ENCODE data around the gene AFF3.
"Not testable (repeated sequence)": the region's sequence is repeated elsewhere in the genome, so short reads cannot be mapped to it uniquely, and the experiment has no call there.

The AFF3 gene

DNA sequence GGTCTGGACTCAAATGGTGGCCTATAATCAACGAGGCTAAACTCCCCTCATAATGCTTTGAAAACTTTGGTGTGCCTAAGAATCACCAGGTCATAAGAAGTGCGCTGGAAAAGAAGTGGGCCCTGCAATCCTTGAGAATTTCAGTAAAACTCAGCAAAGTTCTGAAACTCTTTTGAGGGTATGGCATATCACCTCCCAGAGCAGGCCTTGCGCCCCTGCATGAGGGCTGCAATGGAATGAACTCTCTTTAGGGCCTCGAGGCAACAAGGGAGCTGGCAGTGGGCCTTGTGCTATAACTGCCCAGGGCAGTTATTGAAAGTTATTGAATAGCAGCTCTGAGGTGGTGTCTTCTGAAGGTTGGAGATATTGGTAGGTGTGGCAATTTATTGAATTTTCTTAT, 34.5 kb upstream of the AFF3 start:
- DNase-seq (ENCODE audit: low spot score) = no peak
- in situ Hi-C loops (cut with MboI; ENCODE audit: low sequenced_read_pairs, unreplicated experiment) = no loop called here
- TF ChIP-seq, protein P1, sequence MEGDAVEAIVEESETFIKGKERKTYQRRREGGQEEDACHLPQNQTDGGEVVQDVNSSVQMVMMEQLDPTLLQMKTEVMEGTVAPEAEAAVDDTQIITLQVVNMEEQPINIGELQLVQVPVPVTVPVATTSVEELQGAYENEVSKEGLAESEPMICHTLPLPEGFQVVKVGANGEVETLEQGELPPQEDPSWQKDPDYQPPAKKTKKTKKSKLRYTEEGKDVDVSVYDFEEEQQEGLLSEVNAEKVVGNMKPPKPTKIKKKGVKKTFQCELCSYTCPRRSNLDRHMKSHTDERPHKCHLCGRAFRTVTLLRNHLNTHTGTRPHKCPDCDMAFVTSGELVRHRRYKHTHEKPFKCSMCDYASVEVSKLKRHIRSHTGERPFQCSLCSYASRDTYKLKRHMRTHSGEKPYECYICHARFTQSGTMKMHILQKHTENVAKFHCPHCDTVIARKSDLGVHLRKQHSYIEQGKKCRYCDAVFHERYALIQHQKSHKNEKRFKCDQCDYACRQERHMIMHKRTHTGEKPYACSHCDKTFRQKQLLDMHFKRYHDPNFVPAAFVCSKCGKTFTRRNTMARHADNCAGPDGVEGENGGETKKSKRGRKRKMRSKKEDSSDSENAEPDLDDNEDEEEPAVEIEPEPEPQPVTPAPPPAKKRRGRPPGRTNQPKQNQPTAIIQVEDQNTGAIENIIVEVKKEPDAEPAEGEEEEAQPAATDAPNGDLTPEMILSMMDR (IDR thresholded peaks at IDR 0.05; ENCODE audit: borderline replicate concordance, control extremely low read depth, extremely low read depth, insufficient read depth, missing control alignments) = no peak

DNA sequence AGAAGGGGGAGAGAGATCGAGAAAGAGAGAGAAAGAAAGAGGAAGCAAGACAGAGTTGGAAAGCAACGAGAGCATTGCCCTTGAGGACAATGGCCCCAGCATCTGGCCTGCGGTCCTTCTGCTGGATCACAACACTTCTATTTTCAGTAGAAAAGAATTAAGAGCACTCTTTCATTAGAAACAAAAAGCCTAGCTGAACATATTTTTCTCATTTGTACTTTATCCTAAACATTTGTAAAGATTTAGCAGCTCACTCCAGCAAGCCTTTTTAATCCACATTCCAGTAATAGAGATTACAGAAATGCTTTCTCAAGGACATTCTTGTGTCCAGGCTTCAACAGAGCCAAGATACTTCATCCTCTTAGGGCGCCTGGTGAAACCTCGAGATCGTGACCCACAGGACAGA, 31.6 kb upstream of the AFF3 start:
- TF ChIP-seq, protein P1 (IDR thresholded peaks at IDR 0.05; ENCODE audit: borderline replicate concordance, control extremely low read depth, extremely low read depth, insufficient read depth, missing control alignments) = no peak
- no peak for DNase-seq (ENCODE audit: low spot score)
- in situ Hi-C loops (cut with MboI; ENCODE audit: low sequenced_read_pairs, unreplicated experiment) = no loop called here

DNA sequence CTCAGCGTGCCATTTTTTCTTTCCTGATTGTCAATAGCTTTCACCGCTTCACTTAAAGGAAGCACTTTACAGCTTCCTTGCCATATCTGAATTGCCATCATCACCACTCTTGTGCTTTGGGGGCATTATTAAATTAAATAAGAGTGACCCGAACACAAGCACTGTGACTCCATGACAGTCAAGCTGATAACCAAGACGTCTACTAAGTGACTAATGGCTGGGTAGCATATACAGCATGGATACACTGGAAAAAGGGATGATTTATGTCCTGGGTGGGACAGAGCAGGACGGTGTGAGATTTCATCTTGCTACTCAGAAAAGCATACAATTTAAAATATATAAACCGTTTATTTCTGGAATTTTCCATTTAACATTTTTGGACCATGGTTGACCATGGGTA, 24.3 kb upstream of the AFF3 start:
- in situ Hi-C loops (cut with MboI; ENCODE audit: low sequenced_read_pairs, unreplicated experiment) = no loop called here
- TF ChIP-seq, protein P1 (IDR thresholded peaks at IDR 0.05; ENCODE audit: borderline replicate concordance, control extremely low read depth, extremely low read depth, insufficient read depth, missing control alignments) = no peak
- no peak for DNase-seq (ENCODE audit: low spot score)

DNA sequence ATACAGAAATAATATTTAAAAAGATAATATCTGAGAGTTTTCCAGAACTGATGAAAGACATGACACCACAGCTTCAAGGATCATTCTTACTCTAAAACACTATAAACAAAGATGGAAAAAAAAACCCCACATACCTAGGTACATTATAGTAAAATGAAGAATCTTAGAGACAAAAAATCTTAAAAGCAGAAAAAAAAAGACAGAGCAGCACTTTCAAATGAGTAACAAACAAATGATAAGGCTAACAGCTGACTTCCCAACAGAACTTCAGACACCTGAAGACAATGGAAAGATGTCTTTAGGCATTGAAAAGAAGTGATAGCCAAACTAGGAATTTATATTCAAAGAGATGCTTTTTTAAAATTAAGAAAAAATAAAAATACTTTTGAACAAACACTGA, 21.2 kb upstream of the AFF3 start:
- DNase-seq (ENCODE audit: low spot score) = no peak
- TF ChIP-seq, protein P1 (IDR thresholded peaks at IDR 0.05; ENCODE audit: borderline replicate concordance, control extremely low read depth, extremely low read depth, insufficient read depth, missing control alignments) = no peak
- in situ Hi-C loops (cut with MboI; ENCODE audit: low sequenced_read_pairs, unreplicated experiment) = no loop called here

DNA sequence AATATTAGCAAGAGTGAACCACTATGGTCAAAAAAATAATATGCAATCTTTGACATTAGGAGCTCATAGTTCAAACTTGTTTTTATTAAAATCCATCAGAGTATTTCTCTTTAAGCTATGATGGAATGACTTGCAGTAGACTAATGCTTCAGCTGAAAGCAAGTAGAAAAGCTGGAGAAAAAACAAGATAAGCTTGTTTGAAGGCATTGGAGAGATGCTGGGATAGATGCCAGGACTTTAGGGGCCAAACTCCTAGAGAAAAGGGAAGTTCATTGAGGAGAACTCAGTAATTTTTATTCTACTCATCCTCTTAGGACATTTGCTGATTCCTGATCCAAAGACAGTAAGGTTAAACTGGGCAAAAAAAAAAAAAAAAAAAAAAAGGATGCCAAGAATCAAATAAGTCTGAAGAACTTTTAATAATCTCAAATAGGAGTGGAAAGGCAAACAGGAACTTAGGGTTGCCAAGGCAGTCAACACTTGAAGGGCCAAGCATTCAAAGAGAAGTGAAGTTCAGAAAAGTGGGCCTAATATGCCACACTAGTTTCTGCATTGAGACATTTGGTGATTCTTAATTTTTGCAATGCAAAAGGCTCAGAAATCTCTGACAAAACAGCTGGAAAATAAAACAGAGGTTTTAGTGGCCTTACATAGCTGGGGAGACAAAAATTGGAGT, 19.7 kb upstream of the AFF3 start:
- no peak for DNase-seq (ENCODE audit: low spot score)
- TF ChIP-seq, protein P1 (IDR thresholded peaks at IDR 0.05; ENCODE audit: borderline replicate concordance, control extremely low read depth, extremely low read depth, insufficient read depth, missing control alignments) = no peak
- in situ Hi-C loops (cut with MboI; ENCODE audit: low sequenced_read_pairs, unreplicated experiment) = no loop called here

DNA sequence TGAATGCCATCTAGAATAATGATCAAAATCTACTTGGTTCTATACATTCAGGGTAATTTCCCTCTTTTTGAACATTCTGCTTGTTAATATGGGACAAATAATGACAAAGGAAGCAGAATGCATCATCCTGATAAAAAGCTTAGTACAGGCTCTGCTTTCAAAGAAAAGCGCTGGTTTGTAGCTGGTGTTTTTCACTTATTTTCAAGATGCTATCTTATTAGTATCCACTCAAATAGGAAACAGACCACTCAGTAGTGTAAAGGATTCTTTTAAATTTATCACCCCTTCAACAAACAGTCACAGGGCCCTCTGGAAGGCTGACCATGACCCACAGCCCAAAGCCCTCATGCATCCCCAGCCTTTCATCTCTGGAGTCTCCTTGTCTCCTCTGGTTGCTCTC, 18.0 kb upstream of the AFF3 start:
- in situ Hi-C loops (cut with MboI; ENCODE audit: low sequenced_read_pairs, unreplicated experiment) = no loop called here
- TF ChIP-seq, protein P1 (IDR thresholded peaks at IDR 0.05; ENCODE audit: borderline replicate concordance, control extremely low read depth, extremely low read depth, insufficient read depth, missing control alignments) = no peak
- DNase-seq (ENCODE audit: low spot score) = no peak

DNA sequence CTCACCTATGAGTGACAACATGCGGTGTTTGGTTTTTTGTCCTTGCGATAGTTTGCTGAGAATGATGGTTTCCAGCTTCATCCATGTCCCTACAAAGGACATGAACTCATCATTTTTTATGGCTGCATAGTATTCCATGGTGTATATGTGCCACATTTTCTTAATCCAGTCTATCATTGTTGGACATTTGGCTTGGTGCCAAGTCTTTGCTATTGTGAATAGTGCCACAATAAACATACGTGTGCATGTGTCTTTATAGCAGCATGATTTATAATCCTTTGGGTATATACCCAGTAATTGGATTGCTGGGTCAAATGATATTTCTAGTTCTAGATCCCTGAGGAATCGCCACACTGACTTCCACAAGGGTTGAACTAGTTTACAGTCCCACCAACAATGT, 9.4 kb upstream of the AFF3 start:
- DNase-seq (ENCODE audit: low spot score); in situ Hi-C loops (cut with MboI; ENCODE audit: low sequenced_read_pairs, unreplicated experiment): not testable (repeated sequence)

Measured in GM13976 (cell line).